Kidney epithelial cell (primary cell): ENCODE results near the gene SLC27A5. TPM values are rescaled to one million over a fixed set of nuclear protein-coding genes. Genes with fewer than 3 reads are reported as not detected.

Experiments
- DNase-seq: peaks from one replicate; pipeline ENCODE4 v3.0.0-alpha.2; 2010; ENCODE audit warnings: low read depth
- H3K27me3 ChIP-seq: 2 replicates; pipeline ENCODE4 v1.6.0; 2011; ENCODE audit warnings: low read length; ENCODE audit not compliant: control insufficient read depth, insufficient read depth
- H3K36me3 ChIP-seq: 2 replicates; pipeline ENCODE4 v1.5.1; 2011; ENCODE audit warnings: low read length; ENCODE audit not compliant: control insufficient read depth, insufficient read depth
- H3K4me3 ChIP-seq: 2 replicates; pipeline ENCODE4 v1.5.1; 2011; ENCODE audit warnings: low read depth, mild to moderate bottlenecking, control low read depth, low read length
- total RNA-seq: library from RNA; depleted of rRNA; stranded (reverse); fragments of >200 nt; gene quantifications from 2 replicates; pipeline ENCODE4 v1.2.3, GENCODE V29; 2015
- TF ChIP-seq, protein P1 (sequence below): IDR thresholded peaks from 2 replicates; pipeline ENCODE4 v1.5.1; 2011; ENCODE audit warnings: mild to moderate bottlenecking, moderate library complexity, low read length, control low read depth, inconsistent platforms; ENCODE audit not compliant: insufficient read depth, poor library complexity, severe bottlenecking

The SLC27A5 gene
- total RNA-seq, 1 donor from 2014 or later = 9.2 TPM

DNA sequence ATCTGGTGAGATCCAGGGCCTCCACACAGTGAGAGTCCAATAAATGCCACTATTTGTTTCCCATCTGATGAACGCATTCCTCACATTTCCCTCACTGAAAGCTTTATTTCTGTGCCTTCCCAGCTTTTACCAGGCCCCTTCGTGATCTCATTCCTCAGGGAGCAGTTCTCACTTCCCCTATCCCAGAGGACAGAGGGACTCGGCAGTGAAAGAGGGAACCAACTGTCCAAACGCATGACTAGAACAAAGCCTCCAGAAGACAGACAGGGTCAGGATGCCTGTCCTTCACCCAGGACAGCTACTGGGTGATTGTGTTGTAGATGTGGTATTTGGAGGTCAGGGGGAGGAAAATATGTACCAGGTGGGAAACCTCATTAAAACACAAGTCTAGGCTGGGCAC, 9.9 kb upstream of the SLC27A5 start:
- no peak for DNase-seq
- Histone ChIP-seq H3K36me3 (no peaks in the 10 kb centered on the region), H3K4me3 (no peak overlapping the region), H3K27me3 (no peaks in the 10 kb centered on the region)
- TF ChIP-seq, protein P1, sequence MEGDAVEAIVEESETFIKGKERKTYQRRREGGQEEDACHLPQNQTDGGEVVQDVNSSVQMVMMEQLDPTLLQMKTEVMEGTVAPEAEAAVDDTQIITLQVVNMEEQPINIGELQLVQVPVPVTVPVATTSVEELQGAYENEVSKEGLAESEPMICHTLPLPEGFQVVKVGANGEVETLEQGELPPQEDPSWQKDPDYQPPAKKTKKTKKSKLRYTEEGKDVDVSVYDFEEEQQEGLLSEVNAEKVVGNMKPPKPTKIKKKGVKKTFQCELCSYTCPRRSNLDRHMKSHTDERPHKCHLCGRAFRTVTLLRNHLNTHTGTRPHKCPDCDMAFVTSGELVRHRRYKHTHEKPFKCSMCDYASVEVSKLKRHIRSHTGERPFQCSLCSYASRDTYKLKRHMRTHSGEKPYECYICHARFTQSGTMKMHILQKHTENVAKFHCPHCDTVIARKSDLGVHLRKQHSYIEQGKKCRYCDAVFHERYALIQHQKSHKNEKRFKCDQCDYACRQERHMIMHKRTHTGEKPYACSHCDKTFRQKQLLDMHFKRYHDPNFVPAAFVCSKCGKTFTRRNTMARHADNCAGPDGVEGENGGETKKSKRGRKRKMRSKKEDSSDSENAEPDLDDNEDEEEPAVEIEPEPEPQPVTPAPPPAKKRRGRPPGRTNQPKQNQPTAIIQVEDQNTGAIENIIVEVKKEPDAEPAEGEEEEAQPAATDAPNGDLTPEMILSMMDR = no peak

DNA sequence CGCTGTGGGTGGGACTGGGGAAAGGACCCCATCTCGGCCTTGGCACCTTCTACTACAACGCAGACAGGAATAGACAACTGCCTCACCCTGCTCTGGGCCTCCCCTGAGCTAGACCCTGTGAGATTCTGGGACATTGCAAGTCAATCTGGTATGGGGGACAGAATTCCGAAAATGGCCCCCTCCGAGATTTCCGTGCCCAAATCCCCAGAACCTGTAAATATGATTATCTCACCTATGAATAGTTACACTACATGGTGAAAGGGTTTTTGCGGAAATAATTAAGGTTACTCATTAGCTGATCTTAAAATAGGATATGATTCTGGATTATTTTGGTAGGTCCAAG, 8.4 kb upstream of the SLC27A5 start:
- H3K36me3 ChIP-seq = no peaks in the 10 kb centered on the region
- H3K4me3 ChIP-seq = peak overlapping the region; percentile 92
- TF ChIP-seq, protein P1 = no peak
- DNase-seq = no peak
- no peaks in the 10 kb centered on the region for H3K27me3 ChIP-seq

DNA sequence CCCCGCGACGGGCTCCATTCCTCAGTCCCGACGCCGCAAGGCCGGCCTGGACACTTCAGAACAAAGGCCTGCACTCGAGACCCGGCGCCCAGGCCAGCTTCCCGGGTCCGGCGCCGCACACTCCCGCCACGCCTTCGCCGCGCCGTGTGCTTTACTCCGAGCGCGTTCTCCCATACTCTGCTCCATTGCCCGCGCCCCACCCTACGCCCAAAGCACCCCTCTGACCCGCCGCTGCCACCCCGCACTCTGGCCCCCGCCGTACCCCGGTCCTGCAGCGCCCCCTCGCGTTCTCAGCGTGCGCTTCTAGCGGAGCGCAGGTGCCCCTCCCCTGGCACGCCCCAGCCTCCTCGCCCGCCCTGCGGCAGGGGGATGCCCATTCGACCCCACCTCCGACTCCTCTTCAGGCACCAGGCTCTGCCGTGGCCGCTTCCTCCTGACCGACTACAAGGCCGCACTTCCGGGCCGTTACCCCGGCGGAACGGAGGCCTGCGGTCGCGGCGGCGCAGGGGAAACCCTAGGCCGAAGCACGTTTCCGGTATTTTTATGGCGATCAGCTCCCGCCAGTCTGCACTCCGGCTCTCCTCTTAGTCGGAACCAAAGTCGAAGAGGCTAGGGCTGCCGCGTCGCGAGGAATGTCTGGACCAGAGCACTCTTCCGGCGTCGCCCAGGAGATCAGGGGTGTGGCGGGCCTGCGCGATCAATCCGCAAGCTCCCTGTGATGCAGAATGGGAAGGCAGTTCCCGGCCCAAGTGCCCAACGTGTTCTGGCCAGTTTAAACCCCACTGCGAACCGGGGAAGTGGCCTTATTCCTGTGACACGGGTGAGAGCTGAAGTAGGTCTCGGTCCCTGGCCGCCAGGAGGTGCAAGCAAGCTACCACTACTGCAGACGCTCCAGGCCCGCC, 7.8 kb upstream of the SLC27A5 start, which contains the start of gene ZBTB45:
TSS of gene ZBTB45 (minus strand) at position 456 of the 902 bp plus-strand sequence. CDS start 2,137 bp downstream, outside the sequence.
- Histone ChIP-seq H3K27me3 (no peaks in the 10 kb centered on the region), H3K36me3 (no peaks in the 10 kb centered on the region), H3K4me3 (peak within 1 kb of the TSS; percentile 92)
- TF ChIP-seq, protein P1 = peak; percentile 81
- peak; percentile 71 for DNase-seq

DNA sequence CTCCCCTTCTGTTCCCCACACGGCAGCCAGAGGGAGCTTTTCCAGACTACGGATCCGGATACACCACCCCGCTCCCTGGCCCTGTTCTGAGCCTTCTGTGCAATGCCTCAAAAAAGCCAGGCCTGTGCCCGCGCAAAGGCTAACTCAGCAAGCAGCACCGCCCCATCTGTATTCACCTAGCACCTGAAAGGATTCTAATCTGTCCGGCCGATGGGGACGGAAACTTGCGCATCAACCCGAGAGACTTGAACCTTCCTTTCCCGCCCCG, 7.2 kb upstream of the SLC27A5 start:
- H3K27me3 ChIP-seq = no peaks in the 10 kb centered on the region
- H3K4me3 ChIP-seq = peak overlapping the region; percentile 92
- no peaks in the 10 kb centered on the region for H3K36me3 ChIP-seq
- TF ChIP-seq, protein P1 = peak; percentile 91
- DNase-seq = no peak

DNA sequence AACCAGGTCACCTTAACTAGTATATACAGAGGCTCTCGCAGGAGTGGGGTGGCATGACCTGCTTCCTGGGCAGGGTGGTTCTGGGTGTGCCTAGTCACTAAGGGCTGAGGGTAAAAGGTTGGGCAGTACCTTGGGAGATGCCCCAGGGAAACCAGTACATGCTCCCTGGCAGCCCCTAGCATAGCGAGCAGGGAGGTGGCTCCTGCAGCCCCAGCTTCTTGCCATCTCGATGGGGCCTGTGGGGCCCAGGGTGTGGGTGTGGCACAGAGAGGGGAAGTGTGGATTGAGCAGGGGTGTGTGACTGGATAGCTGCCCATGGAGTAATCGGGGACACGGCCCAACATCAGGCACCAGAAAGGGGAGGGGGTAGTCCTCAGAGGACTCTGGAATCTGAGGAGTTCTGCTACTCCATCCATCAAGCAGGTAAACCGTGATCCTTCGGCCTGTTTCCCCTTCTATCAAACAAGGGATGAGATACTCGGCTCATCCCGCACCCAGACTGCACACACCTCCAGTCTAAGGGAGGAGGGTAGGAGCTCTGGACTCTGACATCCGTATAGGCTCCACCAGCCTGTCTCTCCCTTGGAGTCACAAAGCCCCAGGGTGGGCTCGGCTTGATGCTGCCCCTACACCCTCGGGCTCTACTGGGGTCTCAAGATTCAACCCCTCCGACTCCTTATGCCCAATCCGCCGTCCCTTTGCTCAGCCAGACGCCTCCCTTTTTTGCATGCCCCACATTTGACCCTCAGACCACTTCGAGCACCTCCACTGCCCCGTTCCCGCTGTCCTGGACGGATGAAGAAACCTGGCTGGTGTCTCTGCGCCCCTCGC, 6.7 kb upstream of the SLC27A5 start:
- TF ChIP-seq, protein P1 = no peak
- no peaks in the 10 kb centered on the region for H3K27me3 ChIP-seq
- no peaks in the 10 kb centered on the region for H3K36me3 ChIP-seq
- peak overlapping the region; percentile 92 for H3K4me3 ChIP-seq
- no peak for DNase-seq
